Caco-2 (cell line): ENCODE data around the gene CSRP1. TPM values are rescaled to one million over a fixed set of nuclear protein-coding genes. Genes with fewer than 3 reads are reported as not detected.
A peak's percentile ranks its signal among the peaks of the same experiment; 100 is the strongest.

Experiments
- BruUV-seq: library from RNA; stranded (reverse); fragments of 400-500 nt; replicated peaks from 2 replicates; lab custom pipeline; 2021; lab: Mats Ljungman, UMichigan
- CTCF ChIA-PET: fragments of 300-600 bp; sonication (Branson Sonifier 250); formaldehyde crosslinking; loops from one replicate; lab custom pipeline; 2022; ENCODE audit warnings: antibody characterized with exemption; lab: Charles Lee
- POLR2A ChIA-PET: fragments of 300-600 bp; sonication (Branson Sonifier 250); formaldehyde crosslinking; loops from one replicate; lab custom pipeline; 2022; ENCODE audit warnings: antibody characterized with exemption; lab: Charles Lee
- DNase-seq, 2 experiments: peaks; one replicate each; pipeline versions ENCODE4 v3.0.0 to v3.0.0-alpha.2; 2020 to 2022
- H3K27me3 ChIP-seq: replicated peaks from 2 replicates; pipeline ENCODE4 v1.6.0; 2011; ENCODE audit warnings: low read length; ENCODE audit not compliant: control insufficient read depth, insufficient read depth
- H3K36me3 ChIP-seq: 2 replicates; pipeline ENCODE4 v1.5.1; 2011; ENCODE audit warnings: low read length; ENCODE audit not compliant: control insufficient read depth, insufficient read depth
- H3K4me1 ChIP-seq: fragments of 250-450 bp; sonication (Bioruptor Pico); 2 replicates; pipeline ENCODE4 v1.5.1; 2020; ENCODE audit warnings: mild to moderate bottlenecking
- H3K4me3 ChIP-seq: 2 replicates; pipeline ENCODE4 v1.5.1; 2011; ENCODE audit warnings: low read depth, mild to moderate bottlenecking, control low read depth, low read length
- H3K9me3 ChIP-seq: fragments of 250-450 bp; sonication (Bioruptor Pico); 2 replicates; pipeline ENCODE4 v1.5.1; 2020; ENCODE audit warnings: mild to moderate bottlenecking, moderate library complexity
- H3K27ac Mint-ChIP-seq: one replicate; pipeline ENCODE4 v1.8.0; 2022; ENCODE audit warnings: mixed read lengths; ENCODE audit not compliant: unreplicated experiment
- H3K27me3 Mint-ChIP-seq: one replicate; pipeline ENCODE4 v1.8.0; 2022; ENCODE audit warnings: mixed read lengths; ENCODE audit not compliant: insufficient read depth, unreplicated experiment
- H3K36me3 Mint-ChIP-seq: one replicate; pipeline ENCODE4 v1.8.0; 2022; ENCODE audit warnings: mild to moderate bottlenecking, mixed read lengths; ENCODE audit not compliant: insufficient read depth, unreplicated experiment
- H3K4me1 Mint-ChIP-seq: one replicate; pipeline ENCODE4 v1.8.0; 2022; ENCODE audit warnings: low read depth, mixed read lengths; ENCODE audit not compliant: unreplicated experiment
- H3K4me3 Mint-ChIP-seq: one replicate; pipeline ENCODE4 v1.8.0; 2022; ENCODE audit warnings: mild to moderate bottlenecking, moderate library complexity, mixed read lengths; ENCODE audit not compliant: unreplicated experiment
- H3K9me3 Mint-ChIP-seq: one replicate; pipeline ENCODE4 v1.8.0; 2022; ENCODE audit warnings: mixed read lengths; ENCODE audit not compliant: unreplicated experiment
- CTCF ChIP-seq, 2 experiments: fragments of 200-600 bp in 1 of 2; IDR thresholded peaks; 1 replicate in 1 of 2; 2 replicates in 1 of 2; pipeline versions ENCODE4 v1.5.1 to v1.8.0; 2011 to 2022; ENCODE audit warnings: antibody characterized with exemption in 1 of 2, control low read depth in 1 of 2, inconsistent platforms in 1 of 2, low read depth in 1 of 2, low read length in 1 of 2, mild to moderate bottlenecking in 1 of 2, moderate library complexity in 1 of 2; ENCODE audit not compliant: insufficient read depth in 1 of 2, severe bottlenecking in 1 of 2, unreplicated experiment in 1 of 2
- intact Hi-C: fragments of 100-400 bp; cut with micrococcal nuclease; formaldehyde crosslinking; loops from one replicate; pipeline ENCODE4 v1.10.0; 2022; ENCODE audit not compliant: unreplicated experiment
- total RNA-seq: library from RNA; stranded (reverse); gene quantifications from 2 replicates; pipeline ENCODE4 v1.2.3, GENCODE V29; 2022

The CSRP1 gene
- total RNA-seq, 1 experiment from 2014 or later: 60.0 TPM

- Histone ChIP-seq H3K36me3 (no peaks in the 10 kb centered on the region), H3K4me3 (no peak overlapping the region), H3K4me1 (no peaks in the 10 kb centered on the region), H3K9me3 (no peaks in the 10 kb centered on the region), H3K27me3 (no peaks in the 10 kb centered on the region; the same call in 1 of the 2 replicates)
- Mint-ChIP-seq H3K4me1 (no peaks in the 10 kb centered on the region), H3K36me3 (no peaks in the 10 kb centered on the region), H3K4me3 (no peak overlapping the region), H3K27ac (no peak overlapping the region), H3K27me3 (peaks cover 15% of the 10 kb centered on the region), H3K9me3 (no peaks in the 10 kb centered on the region)
- no TSS peak for BruUV-seq
- TF ChIP-seq CTCF (IDR thresholded peaks at IDR 0.05; ENCODE audit: insufficient read depth in 1 of 2, low read depth in 1 of 2, low read length in 1 of 2, severe bottlenecking in 1 of 2, unreplicated experiment in 1 of 2): peak in 1 of 2 experiments; percentile 13
- CTCF ChIA-PET: interaction anchor here (0.6 kb wide), 1 partner anchor 34 kb away, joined by 3 read pairs; no protein-coding TSS in a partner anchor
- intact Hi-C loops: no loop called here
- DNase-seq: peak in 1 of 2 experiments; percentile 40
- POLR2A ChIA-PET: no interaction called here
These were observed 39.0 kb upstream of the CSRP1 start for GRCh38 chr1:201545851-201546492.

GRCh38 chr1:201544710-201545109, 37.8 kb upstream of the CSRP1 start:
- no peak for DNase-seq
- BruUV-seq: no TSS peak
- Histone ChIP-seq H3K36me3 (no peaks in the 10 kb centered on the region), H3K4me1 (no peaks in the 10 kb centered on the region; the same call in 1 of the 2 replicates), H3K9me3 (no peaks in the 10 kb centered on the region), H3K4me3 (no peak overlapping the region), H3K27me3 (peaks cover 2% of the 10 kb centered on the region; the same call in 1 of the 2 replicates)
- TF ChIP-seq CTCF (IDR thresholded peaks at IDR 0.05; ENCODE audit: insufficient read depth in 1 of 2, low read depth in 1 of 2, low read length in 1 of 2, severe bottlenecking in 1 of 2, unreplicated experiment in 1 of 2): no peak
- ChIA-PET POLR2A (no interaction called here), CTCF (no interaction called here)
- Mint-ChIP-seq H3K9me3 (no peaks in the 10 kb centered on the region), H3K4me3 (no peak overlapping the region), H3K27ac (no peak overlapping the region), H3K36me3 (no peaks in the 10 kb centered on the region), H3K27me3 (peaks cover 18% of the 10 kb centered on the region), H3K4me1 (no peaks in the 10 kb centered on the region)
- intact Hi-C loops: no loop called here

- no peak overlapping the region for H3K27ac Mint-ChIP-seq
- H3K4me1 Mint-ChIP-seq: no peaks in the 10 kb centered on the region
- no peaks in the 10 kb centered on the region for H3K9me3 Mint-ChIP-seq
- Histone ChIP-seq H3K27me3 (peaks cover 4% of the 10 kb centered on the region), H3K9me3 (no peaks in the 10 kb centered on the region), H3K36me3 (no peaks in the 10 kb centered on the region), H3K4me1 (no peaks in the 10 kb centered on the region; the same call in 1 of the 2 replicates), H3K4me3 (no peak overlapping the region)
- no peak overlapping the region for H3K4me3 Mint-ChIP-seq
- BruUV-seq: no TSS peak
- DNase-seq: no peak
- H3K36me3 Mint-ChIP-seq: no peaks in the 10 kb centered on the region
- ChIA-PET CTCF (interaction anchor here (0.9 kb wide), 1 partner anchor 62 kb away, joined by 3 read pairs; no protein-coding TSS in a partner anchor), POLR2A (no interaction called here)
- peaks cover 22% of the 10 kb centered on the region for H3K27me3 Mint-ChIP-seq
- intact Hi-C loops: no loop called here
- no peak for TF ChIP-seq CTCF (IDR thresholded peaks at IDR 0.05; ENCODE audit: insufficient read depth in 1 of 2, low read depth in 1 of 2, low read length in 1 of 2, severe bottlenecking in 1 of 2, unreplicated experiment in 1 of 2)
These were observed 37.1 kb upstream of the CSRP1 start for GRCh38 chr1:201543871-201544642.
